GM12872 (cell line): ENCODE data around the gene DCD.

Experiments used
- TF ChIP-seq, protein P1 (sequence below): IDR thresholded peaks from 3 replicates; pipeline ENCODE4 v1.5.1; 2011; ENCODE audit warnings: low read depth, mild to moderate bottlenecking, low read length, moderate library complexity; ENCODE audit not compliant: insufficient read depth

Gene DCD

DNA sequence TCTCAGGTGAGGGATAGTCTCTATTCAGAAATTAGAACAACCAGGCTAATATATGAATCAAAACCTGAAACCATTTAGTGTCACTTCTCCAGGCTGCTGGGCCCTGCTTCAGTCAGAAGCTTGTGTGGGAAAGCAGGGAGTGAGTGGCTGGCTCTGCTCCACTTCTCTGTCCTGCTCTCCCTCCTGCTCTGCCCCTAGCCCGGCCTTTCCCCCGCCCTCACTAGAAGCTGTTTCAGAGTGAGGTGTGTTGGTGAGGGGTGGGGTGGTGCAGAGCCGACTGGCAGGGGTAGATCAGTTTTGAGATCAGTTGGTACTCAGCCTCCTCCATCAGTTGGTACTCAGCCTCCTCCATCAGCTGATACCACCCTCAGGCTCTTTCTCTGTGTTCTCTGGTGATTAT lies 52.7 kb downstream of the DCD start:
- TF ChIP-seq, protein P1, sequence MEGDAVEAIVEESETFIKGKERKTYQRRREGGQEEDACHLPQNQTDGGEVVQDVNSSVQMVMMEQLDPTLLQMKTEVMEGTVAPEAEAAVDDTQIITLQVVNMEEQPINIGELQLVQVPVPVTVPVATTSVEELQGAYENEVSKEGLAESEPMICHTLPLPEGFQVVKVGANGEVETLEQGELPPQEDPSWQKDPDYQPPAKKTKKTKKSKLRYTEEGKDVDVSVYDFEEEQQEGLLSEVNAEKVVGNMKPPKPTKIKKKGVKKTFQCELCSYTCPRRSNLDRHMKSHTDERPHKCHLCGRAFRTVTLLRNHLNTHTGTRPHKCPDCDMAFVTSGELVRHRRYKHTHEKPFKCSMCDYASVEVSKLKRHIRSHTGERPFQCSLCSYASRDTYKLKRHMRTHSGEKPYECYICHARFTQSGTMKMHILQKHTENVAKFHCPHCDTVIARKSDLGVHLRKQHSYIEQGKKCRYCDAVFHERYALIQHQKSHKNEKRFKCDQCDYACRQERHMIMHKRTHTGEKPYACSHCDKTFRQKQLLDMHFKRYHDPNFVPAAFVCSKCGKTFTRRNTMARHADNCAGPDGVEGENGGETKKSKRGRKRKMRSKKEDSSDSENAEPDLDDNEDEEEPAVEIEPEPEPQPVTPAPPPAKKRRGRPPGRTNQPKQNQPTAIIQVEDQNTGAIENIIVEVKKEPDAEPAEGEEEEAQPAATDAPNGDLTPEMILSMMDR, result no peak
